Upper lobe of left lung (tissue), 4 donors: ENCODE results near the gene TMEM31.

Experiments used
- CTCF ChIP-seq, 6 experiments: fragments of 450-650 bp in 4 of 6; fragments of 200-600 bp in 2 of 6; sonication (generic) in 2 of 6; IDR thresholded peaks; one replicate each; pipeline ENCODE4 v1.5.1; 2016 to 2019; ENCODE audit warnings: antibody characterized with exemption in 6 of 6
- POLR2A ChIP-seq, 4 donors: fragments of 450-650 bp; IDR thresholded peaks; one replicate each; pipeline ENCODE4 v1.5.1; 2016 to 2017; ENCODE audit warnings: antibody characterized with exemption in 4 of 4, mild to moderate bottlenecking in 2 of 4
- POLR2AphosphoS5 ChIP-seq, 2 donors: sonication (generic); formaldehyde crosslinking; IDR thresholded peaks; one replicate each; pipeline ENCODE4 v1.5.1; 2017; ENCODE audit warnings: antibody characterized with exemption in 2 of 2

- TF ChIP-seq CTCF (IDR thresholded peaks at IDR 0.05) (no peak), POLR2AphosphoS5 (IDR thresholded peaks at IDR 0.05) (no peak), POLR2A (IDR thresholded peaks at IDR 0.05) (no peak)
Measured at GRCh38 chrX:103691059-103691458, 19.6 kb upstream of the TMEM31 start.
